Activated naive CD4-positive, alpha-beta T cell treated with anti-CD3 and anti-CD28 coated beads, Interleukin-2, amount 50 U/mL, for 72 hours (primary cell): ENCODE measurements around the gene PDX1. TPM values are rescaled to one million over a fixed set of nuclear protein-coding genes. Genes with fewer than 3 reads are reported as not detected.
A peak's percentile ranks its signal among the peaks of the same experiment; 100 is the strongest.

Source experiments
- ATAC-seq, 2 donors: fragments of 150-1000 bp; cut with Tn5 transposase; 2 replicates each; pipeline ENCODE4 v1.10.0; 2021; ENCODE audit warnings: mild to moderate bottlenecking in 2 of 2, moderate library complexity in 2 of 2
- DNase-seq, 2 donors: peaks; one replicate each; pipeline ENCODE4 v3.0.0; 2021 to 2022; ENCODE audit warnings: low spot score in 2 of 2
- H3K27ac Mint-ChIP-seq, 2 donors: one replicate each; pipeline ENCODE4 v1.8.0; 2022; ENCODE audit warnings: mild to moderate bottlenecking in 2 of 2, mixed read lengths in 2 of 2
- H3K36me3 Mint-ChIP-seq, 2 donors: one replicate each; pipeline ENCODE4 v1.8.0; 2022; ENCODE audit warnings: mixed read lengths in 2 of 2
- H3K9me3 Mint-ChIP-seq, 2 donors: one replicate each; pipeline ENCODE4 v1.8.0; 2022; ENCODE audit warnings: mixed read lengths in 2 of 2
- total RNA-seq, 2 donors: library from RNA; stranded (reverse); gene quantifications; one replicate each; pipeline ENCODE4 v1.2.3, GENCODE V29; 2022

The PDX1 gene
- total RNA-seq, 2 donors from 2014 or later, result not detected

DNA sequence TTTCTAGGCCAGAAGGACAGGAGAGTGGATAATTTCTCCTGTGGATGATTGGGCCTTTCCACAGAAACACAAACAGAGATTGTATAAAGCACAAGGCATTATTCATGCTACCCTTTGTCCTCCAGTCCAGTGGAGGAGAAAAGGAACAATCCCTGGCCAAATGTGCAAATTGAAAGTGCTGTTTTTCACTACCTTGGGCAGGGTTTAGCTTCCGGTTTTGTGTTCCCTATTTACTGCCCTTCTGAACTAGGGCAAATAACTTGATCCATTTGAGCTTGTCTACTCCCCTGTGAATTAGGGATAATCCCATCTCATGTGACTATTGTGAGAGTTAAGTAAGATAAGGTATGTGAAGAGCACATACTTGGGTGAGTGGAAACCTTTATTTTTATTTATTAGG is 13.3 kb downstream of the PDX1 start:
- no peak overlapping the region for H3K27ac Mint-ChIP-seq

GRCh38 chr13:27933580-27934328 is 14.0 kb downstream of the PDX1 start:
- ATAC-seq (peak in 1 of 2 donors; percentile 66), DNase-seq (no peak)
- Mint-ChIP-seq H3K27ac (no peak overlapping the region), H3K36me3 (peaks cover 0 to 4% of the 10 kb centered on the region in 2 donors), H3K9me3 (no peaks in the 10 kb centered on the region)

More for the DNA sequence above, 13.3 kb downstream of the PDX1 start:
- Mint-ChIP-seq H3K9me3 (no peaks in the 10 kb centered on the region), H3K36me3 (peaks cover 3 to 5% of the 10 kb centered on the region in 2 donors)
- DNase-seq (no peak), ATAC-seq (no peak)

GRCh38 chr13:27942972-27943371 is 23.2 kb downstream of the PDX1 start:
- H3K36me3 Mint-ChIP-seq, result no peaks in the 10 kb centered on the region
- H3K27ac Mint-ChIP-seq, result no peak overlapping the region
- no peak for ATAC-seq
- DNase-seq, result no peak
- H3K9me3 Mint-ChIP-seq, result peaks cover 11 to 18% of the 10 kb centered on the region in 2 donors

DNA sequence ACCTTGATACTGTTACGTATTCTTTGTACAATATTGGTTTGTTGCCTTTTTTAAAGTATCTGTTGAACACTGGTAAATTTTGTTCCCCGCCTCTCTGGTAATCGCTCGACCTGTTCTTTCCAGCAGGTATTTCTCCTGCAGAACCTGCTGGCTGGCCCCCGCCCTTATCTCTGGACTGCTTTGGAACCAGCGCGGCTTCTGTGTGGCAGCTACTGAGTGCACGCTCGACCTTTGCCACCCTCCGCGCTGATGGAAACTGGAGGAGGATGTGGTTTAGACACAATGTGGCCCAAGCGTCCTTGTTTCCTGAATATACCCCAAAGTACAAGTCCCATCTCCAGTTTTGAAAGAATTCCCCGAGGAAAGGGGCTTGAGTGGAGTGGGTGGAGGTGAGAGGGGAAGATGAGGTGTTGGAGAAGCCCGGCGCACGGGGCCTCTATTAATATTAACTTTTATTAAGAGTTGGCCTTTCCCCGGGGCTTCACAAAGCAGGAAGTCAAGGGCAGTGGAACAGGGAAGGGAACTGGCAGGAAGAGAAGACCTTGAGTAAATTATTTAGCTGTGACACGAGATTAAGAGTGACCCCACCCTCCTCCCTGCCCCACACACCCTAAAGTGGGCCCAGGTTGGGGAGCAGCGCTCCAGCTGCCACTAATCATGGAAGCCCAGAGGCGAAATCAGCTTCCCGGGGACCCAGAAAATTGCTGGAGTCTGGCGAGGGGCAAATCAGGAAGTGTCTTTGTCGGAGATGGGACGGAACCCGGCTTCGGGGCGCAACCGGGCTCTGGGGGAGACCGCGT is 33.3 kb downstream of the PDX1 start:
- ATAC-seq (no peak), DNase-seq (no peak)
- Mint-ChIP-seq H3K27ac (peak overlapping the region in 1 of 2 donors; percentile 44), H3K9me3 (no peaks in the 10 kb centered on the region), H3K36me3 (peaks cover 0 to 10% of the 10 kb centered on the region in 2 donors)

DNA sequence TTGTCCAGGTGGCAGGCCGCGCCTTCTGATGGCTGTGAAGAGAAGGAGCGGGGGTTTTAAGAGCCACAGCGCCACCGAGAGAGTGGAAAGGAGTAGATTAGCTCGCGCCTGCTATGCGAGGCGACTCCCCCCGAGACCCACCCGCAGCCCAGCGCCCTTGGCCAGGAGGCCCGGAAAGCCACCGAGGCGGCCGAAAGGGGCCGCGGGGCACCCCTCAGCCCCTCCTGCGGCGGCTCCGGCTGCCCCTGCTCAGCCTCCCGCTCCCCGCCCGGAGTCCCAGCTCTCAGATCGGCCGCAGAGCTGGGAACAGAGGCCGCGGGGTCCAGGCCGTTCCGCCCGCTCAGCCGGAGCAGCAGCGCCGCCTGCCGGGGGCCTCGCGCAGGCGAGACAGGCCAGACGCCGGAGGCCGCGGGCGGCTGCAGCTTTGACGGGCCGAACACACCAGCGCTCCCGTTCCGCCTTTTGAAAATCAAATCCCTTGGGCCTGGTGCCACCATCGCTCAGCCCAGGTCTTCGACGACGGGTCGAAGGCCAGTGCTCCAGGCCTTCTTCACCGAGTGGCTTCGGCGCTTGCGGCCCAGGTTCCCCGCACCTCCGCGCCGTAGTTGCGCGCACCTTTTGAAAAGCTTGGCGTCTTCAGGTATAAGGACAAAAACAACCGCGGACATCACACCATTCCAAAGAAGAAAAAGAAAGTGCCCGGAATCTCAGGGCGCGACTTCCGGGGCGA is 34.0 kb downstream of the PDX1 start:
- Mint-ChIP-seq H3K27ac (no peak overlapping the region), H3K9me3 (no peaks in the 10 kb centered on the region), H3K36me3 (peaks cover 0 to 10% of the 10 kb centered on the region in 2 donors)
- DNase-seq, result peak; percentile 61 to 88
- peak; percentile 96 to 97 for ATAC-seq

DNA sequence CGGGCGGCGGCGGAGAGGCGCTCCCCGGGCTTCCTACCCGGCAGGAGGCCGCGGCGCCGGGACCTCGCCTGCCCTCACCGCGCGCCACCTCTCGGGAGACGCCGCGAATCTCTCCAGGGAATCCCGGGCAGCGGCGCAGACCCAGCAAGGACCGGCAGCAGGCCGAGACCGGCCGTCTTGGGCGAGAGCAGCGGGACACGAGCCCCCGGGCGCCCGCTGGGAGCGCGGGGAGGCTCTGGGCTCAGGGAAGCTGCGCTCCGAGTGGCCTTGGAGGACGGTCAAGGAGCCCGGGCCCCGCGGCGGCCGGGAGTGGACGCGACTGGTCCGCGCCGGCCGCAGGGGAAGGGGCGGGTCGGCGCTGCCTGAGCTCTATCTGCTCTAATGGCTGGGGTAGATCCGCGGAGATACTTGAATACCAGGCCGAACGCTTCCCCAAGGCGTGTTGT is 34.6 kb downstream of the PDX1 start:
- no peak overlapping the region for H3K27ac Mint-ChIP-seq

GRCh38 chr13:27955014-27955591 is 35.3 kb downstream of the PDX1 start:
- H3K9me3 Mint-ChIP-seq, result no peaks in the 10 kb centered on the region
- no peak for ATAC-seq

More for the DNA sequence above, 34.6 kb downstream of the PDX1 start:
- DNase-seq, result no peak
- H3K9me3 Mint-ChIP-seq, result no peaks in the 10 kb centered on the region
- ATAC-seq, result peak; percentile 49 to 57
- H3K36me3 Mint-ChIP-seq, result peaks cover 0 to 10% of the 10 kb centered on the region in 2 donors

GRCh38 chr13:27956576-27957300 is 36.9 kb downstream of the PDX1 start:
- no peak for ATAC-seq
- DNase-seq, result no peak
- no peak overlapping the region for H3K27ac Mint-ChIP-seq
- H3K9me3 Mint-ChIP-seq, result no peaks in the 10 kb centered on the region
- H3K36me3 Mint-ChIP-seq, result peaks cover 0 to 4% of the 10 kb centered on the region in 2 donors

More at GRCh38 chr13:27955014-27955591, 35.3 kb downstream of the PDX1 start:
- Mint-ChIP-seq H3K36me3 (peaks cover 0 to 7% of the 10 kb centered on the region in 2 donors), H3K27ac (no peak overlapping the region)
- DNase-seq, result no peak

DNA sequence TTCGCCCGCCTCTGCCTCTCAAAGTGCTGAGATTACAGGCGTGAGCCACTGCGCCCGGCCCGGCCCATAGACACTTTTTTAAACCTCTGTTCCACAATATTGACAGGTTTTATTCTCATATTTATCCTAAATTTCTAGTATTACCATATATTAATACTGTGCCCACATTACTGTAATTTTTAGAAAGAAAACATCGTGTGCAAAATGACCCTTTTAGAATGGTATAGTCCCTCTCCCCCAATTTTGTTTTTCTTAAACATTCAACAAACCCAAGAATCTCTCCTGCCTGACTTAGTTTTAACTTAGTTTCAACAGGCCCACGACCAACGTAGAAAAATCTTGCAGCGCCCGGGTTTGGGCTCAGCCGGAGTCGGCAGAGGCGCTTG is 40.2 kb downstream of the PDX1 start:
- ATAC-seq (no peak), DNase-seq (no peak)
- no peak overlapping the region for H3K27ac Mint-ChIP-seq
- H3K9me3 Mint-ChIP-seq, result no peaks in the 10 kb centered on the region
- H3K36me3 Mint-ChIP-seq, result no peaks in the 10 kb centered on the region

- DNase-seq (peak in 1 of 2 donors; percentile 69), ATAC-seq (peak; percentile 55 to 76)
- Mint-ChIP-seq H3K9me3 (no peaks in the 10 kb centered on the region), H3K27ac (no peak overlapping the region), H3K36me3 (no peaks in the 10 kb centered on the region)
Observed at GRCh38 chr13:27960362-27961226, 40.8 kb downstream of the PDX1 start.

- DNase-seq, result no peak
- no peak overlapping the region for H3K27ac Mint-ChIP-seq
- no peak for ATAC-seq
- H3K9me3 Mint-ChIP-seq, result no peaks in the 10 kb centered on the region
- no peaks in the 10 kb centered on the region for H3K36me3 Mint-ChIP-seq
Observed at GRCh38 chr13:27961227-27962085, 41.7 kb downstream of the PDX1 start.

DNA sequence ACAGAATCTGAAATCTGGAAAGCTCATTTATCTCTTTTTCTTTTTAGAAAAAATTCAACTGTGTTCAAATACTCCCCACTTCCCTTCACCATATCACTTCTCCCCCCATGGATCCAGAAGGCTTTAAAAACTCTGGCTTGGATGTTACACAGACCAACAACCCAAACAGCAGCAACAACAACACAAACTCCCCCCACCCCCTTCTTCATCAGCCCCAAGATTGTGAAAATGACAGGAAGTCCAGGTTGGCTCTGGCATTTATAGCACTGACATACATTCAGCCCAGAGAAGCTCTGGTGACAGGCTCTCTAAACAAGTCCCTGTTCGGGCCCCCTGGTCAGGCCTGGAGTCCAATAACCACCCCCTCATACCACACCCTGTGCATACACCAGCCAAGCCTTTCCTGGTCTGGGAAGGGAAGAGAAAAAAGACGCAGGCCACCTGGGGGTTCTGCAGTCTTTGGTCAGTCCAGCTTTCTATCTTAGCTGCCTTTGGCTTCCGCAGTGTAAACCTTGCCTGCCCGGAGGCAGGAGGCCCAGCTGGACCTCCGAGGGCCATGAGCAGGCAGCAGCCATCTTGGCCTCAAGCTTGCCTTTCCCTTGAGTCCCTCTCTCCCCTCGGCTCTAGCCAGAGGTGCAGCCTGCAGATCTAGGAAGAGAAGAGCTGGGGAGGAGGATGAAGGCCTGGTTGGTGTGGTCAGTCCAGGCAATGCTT is 42.5 kb downstream of the PDX1 start:
- no peak for DNase-seq
- Mint-ChIP-seq H3K36me3 (no peaks in the 10 kb centered on the region), H3K27ac (no peak overlapping the region), H3K9me3 (no peaks in the 10 kb centered on the region)
- ATAC-seq, result no peak

GRCh38 chr13:27962982-27963381 is 43.2 kb downstream of the PDX1 start:
- ATAC-seq (no peak), DNase-seq (no peak)
- Mint-ChIP-seq H3K36me3 (no peaks in the 10 kb centered on the region), H3K27ac (no peak overlapping the region), H3K9me3 (no peaks in the 10 kb centered on the region)

DNA sequence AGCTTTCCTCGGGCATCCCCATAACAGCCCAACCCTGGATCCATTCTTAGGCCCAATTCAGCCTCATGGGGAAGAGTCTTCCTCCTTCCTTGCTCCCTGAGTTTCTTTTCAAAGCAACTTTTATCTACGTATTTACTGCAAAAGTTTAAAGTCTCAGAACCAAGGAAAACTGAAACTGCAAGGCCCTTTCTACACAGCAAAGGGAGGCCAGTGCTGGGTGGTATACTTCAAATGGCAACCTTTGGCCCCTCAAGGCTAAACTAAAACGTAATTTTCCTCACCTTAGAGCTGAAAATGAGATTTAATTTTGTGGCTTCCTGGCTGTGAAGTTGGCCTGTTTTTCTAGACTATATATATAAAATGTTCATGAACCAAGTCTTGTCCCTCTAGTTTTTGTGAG is 43.7 kb downstream of the PDX1 start:
- DNase-seq (no peak), ATAC-seq (no peak)
- Mint-ChIP-seq H3K36me3 (no peaks in the 10 kb centered on the region), H3K27ac (no peak overlapping the region), H3K9me3 (no peaks in the 10 kb centered on the region)
